GM21423 (cell line): ENCODE results near the gene SSTR5.
"Not testable (repeated sequence)": the region's sequence is repeated elsewhere in the genome, so short reads cannot be mapped to it uniquely, and the experiment has no call there.

ENCODE experiments used
- ATAC-seq: cut with Tn5 transposase; IDR thresholded peaks from one replicate; pipeline ENCODE4 v1.9.1; 2021; ENCODE audit warnings: mild to moderate bottlenecking, moderate library complexity; ENCODE audit not compliant: unreplicated experiment

Gene SSTR5

DNA sequence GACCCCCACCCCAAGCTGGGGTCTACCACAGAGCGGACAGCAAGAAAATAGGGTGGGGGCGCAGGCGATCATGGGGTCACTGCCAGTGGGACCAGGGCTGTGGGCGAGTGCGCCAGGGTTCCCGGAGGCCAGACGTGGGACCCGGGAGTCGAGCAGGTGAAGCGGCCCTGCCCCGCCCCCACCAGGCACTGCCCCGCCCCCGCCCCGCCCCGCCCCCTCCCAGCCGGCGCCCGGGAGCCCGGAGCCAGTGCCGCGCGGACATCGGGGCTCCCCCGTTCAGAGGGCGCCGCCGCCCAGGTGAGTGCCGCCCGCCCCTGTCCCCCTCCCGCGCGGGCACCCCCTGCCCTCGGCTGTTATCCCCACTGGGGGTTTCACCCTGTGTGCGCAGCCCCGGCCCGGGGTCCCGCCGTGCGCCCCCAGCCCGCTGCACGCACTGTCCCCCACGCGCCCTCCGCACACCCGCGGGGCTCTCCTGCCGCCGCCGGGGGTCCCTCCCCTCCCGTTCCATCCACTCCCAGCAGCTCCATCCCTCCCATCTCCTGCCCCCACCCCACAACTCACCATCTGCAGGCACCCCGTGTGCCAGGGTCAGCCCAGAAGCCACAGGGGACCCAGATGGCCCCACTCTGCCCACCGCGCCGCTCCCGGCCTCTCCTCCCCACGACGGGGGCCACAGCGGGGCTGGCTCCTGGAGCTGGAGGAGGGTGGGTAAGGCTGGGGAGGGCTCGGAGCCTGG lies at the start of gene SSTR5:
Gene SSTR5, plus strand, starts transcription at position 222 of the 736 bp plus-strand sequence. CDS start 6,122 bp downstream, outside the sequence.
- ATAC-seq: no peak

DNA sequence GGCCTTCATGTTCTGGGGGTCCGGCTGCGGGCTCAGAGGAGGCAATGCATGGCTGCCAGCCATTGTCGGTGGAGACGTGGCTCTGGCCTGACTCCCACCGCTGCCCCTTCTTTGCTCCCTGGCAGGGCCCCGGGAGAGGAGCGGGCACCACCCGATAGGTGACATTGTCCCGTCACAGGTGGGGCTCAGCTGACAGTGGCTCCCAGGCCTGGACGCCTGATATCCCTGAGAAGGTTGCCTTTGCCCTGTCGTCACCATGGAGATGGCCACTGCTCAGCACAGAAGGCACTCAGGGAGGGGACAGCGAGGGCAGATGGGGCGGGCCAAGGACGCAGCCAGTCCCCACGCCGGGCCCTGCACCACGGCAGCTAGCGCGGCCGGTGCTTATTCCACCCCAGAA lies 48.4 kb upstream of the SSTR5 start:
- ATAC-seq: no peak

DNA sequence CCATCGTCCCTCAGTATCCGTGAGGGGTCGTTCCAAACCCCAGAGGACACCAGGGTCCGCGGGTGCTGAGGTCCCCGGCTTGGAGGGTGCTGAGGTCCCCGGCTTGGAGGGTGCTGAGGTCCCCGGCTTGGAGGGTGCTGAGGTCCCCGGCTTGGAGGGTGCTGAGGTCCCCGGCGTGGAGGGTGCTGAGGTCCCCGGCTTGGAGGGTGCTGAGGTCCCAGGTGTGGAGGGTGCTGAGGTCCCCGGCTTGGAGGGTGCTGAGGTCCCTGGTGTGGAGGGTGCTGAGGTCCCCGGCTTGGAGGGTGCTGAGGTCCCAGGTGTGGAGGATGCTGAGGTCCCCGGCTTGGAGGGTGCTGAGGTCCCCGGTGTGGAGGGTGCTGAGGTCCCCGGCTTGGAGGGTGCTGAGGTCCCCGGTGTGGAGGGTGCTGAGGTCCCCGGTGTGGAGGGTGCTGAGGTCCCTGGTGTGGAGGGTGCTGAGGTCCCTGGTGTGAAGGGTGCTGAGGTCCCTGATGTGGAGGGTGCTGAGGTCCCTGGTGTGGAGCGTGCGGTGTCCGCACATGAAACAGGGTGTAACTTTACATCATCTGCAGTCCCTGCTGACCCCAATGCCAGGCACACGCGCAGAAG lies 47.3 kb upstream of the SSTR5 start:
- not testable (repeated sequence) for ATAC-seq

DNA sequence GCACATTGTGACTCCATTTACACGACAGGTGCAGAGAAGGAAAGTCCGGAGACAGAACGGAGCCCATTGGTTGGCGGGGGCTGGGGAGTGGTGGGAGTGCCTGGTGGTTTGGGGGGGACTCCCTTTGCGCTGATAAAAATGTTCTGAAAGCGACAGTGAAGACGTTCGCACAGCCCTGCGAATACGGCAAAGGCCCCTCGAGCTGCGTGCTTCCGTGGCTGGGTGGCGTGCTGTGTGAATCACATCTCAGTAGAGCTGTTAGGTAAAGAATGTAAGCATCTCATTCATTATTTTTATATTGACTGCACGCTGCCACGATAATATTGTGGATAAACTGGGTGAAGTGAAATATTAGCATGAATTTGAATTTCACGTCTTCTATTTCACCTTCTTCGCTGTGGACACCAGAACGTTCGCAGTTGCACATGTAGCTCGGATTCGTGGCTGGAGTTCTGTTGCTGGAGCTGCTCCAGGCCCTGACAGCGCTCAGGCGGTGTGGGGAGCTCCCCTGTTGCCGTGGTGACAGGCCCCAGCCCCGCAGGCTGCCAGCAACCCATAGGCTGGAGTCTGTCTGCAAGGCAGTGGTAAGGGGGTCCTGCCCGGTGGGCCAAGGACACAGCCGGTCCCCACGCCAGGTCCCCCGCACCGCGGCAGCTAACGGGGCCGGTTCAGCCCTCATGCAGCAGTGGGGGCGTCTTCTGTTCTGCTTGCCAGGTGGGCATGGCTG lies 46.3 kb upstream of the SSTR5 start:
- ATAC-seq: no peak

DNA sequence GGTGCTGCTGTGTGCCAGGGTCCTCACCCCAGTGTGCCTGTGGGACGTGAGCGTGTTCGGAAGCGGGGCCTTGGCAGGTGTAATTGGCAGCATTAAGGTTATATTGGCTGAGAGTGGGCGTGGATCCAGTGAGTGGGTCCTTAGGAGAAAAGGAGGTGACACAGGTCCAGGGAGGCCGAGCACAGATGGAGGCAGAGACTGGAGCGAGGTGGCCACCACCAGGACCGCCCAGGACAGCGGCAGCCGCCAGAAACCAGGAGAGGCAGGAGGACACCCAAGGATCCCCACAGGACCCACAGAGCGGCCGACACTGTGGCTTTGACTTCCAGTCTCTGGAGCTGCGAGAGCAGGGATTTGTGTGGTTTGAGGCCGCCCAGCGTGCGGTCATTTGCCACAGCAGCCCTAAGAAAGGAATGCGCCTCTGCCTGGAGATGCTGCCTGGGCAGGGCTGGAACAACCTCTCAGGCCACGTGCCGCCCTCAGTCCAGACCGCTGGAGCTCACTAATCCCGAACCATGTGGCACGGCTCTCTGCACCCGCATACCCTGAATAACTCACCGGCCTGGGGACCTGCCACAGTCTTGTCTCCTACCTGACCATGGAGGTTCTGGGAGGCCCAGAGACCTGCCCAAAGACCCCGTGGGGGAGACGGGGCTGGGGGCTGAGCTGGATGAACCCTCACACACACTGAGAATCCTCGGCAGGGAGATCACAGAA lies 45.6 kb upstream of the SSTR5 start:
- no peak for ATAC-seq

DNA sequence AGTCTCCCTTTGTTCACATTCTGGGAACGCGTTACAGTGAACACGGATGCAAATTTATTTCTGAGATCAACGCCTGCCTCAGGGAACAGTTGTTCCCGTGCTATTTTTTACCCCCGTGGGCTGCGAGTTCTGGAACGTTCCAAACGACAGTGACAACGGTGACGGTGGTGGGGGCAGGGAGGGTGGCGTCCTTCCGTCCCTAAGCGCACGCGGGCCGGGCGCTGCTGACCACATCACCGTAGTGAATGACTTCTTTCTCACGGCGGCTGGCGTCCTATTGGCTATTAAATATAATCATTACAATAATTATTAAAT lies 45.1 kb upstream of the SSTR5 start:
- no peak for ATAC-seq

DNA sequence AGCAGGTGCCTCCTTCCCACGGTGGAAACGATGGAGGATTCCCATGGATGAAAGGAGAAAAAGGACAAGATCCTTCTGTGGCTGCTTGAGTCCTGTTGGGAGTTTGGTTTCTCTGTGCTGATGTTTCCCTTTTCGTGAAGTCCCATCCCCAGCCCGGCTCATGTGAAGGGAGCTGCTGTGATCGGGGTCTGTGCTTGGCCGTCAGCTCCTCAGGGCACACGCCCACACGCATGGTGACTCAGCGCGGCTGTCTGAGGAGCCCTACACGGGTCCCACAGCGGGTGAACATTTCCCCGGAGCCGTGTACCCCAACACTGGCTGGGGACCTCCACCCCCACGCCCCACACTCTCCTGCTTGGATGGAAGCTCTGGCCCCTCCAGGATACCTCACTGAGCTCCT lies 44.5 kb upstream of the SSTR5 start:
- ATAC-seq: no peak

DNA sequence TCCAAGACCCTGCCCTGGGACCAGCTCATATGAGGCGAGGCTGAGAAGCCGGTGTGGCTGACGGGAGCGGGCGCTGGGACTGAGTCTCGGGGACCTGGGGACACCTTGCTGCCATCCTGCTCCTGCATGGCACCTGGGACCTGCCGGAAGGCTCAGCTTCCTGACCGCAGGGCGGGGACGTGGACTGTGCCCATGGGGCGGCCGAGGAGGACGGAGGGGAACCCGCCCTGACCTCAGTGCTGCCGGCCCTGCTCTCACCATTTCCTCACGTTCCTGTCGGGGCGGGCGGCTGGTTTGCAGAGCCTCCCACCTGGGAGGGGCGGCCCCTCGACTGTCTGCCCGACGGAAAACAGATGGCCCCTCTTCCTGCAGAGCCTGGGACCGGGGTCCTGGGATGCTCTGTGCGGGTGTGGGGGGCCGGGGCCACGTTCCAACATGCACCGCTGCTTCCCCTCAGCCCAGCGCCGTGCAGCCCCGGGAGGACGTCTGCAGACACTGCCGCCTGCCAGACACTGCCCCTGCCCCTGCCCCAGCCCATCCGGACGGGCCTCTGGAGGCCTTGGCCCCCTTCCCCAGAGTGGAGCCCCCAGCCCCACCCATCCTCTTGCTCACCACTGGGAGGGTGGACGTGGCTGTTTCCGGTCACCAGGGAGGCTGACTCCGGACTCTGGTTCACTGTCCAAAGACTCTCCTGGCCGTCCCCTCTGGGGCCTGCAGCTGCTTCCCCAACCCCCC lies 43.9 kb upstream of the SSTR5 start:
- ATAC-seq: no peak

DNA sequence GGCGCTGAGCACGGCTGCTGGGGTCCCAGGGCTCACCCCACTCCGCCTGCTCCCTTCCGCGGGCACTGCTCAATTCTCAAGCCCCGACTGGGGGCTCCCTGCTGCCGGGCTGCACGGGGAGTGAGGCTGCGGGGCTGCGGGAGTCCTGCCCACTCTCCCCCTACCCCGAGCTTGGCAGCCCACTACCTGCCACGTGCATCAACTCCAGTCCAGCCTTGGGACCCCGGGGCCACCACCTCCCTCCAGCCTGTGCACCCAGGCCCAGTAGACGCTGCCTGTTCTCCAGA lies 43.3 kb upstream of the SSTR5 start:
- no peak for ATAC-seq

DNA sequence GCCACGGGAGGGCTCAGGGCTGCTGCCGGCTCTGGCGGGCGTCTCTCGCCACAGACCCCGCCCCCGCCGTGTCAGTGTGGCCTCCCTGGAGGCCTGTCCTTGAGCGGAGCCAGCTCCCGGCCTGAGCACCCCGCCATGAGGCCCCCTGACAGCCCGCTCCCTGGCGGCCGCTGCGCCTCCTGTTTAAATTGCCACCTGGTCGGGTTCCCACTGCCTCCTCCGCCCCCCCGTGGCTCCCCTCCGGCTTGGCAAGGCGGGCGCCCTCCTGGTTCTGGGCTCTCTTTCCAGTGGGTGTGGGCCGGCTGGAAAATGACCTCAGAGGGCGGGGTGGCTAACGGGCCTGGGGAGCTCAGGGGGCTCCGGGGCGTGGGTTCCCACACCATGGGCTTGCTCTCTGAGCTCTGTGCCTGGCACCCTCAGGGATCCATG lies 42.1 kb upstream of the SSTR5 start:
- ATAC-seq: no peak

DNA sequence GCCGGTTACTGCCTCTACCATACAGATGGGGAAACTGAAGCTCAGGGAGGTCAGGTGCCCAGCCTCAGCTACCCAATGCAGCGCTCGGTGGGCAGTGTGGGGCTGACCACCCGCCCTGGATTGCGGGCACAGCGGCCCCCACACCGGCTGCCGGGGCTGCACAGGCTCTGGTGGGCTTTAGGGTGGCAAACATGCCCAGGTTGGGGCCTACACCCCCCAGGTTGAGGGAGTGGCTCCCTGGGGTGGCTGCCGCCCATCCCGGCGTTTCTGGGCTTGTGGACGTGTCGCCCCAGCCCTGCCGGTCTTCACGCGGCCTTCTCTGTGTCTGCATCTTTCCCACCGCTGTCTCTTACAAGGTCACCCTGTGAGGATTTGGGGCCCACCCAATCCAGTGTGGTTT lies 40.9 kb upstream of the SSTR5 start:
- no peak for ATAC-seq

DNA sequence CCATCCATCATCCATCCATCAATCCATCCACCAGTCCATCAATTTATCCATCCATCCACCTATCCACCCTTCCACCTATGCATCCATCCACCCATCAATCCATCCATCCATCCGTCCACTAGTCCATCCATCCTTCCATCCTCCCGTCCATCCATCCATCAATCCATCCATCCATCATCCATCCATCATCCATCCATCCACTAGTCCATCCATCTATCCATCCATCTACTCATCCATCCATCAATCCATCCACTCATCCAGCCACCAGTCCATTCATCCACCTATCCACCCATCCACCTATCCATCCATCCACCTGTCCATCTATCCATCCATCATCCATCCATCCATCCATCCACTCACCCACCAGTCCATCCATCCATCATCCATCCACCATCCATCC lies 39.9 kb upstream of the SSTR5 start:
- ATAC-seq: no peak

DNA sequence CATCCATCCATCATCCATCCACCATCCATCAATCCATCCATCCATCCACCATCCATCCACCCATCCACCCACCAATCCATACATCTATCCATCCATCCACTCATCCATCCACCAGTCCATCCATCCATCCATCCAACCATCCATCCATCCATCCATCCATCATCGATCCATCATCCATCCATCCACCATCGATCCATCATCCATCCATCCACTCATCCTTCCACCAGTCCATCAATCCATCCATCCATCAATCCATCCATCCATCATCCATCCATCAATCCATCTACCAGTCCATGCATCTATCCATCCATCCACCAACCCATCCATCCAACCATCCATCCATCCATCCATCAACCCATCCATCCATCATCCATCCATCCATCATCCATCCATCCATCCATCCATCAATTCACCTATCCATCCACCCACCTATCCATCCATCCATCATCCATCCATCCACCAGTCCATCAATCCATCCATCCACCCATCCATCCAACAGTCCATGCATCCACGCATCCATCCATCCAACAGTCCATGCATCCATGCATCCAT lies 39.3 kb upstream of the SSTR5 start:
- no peak for ATAC-seq

DNA sequence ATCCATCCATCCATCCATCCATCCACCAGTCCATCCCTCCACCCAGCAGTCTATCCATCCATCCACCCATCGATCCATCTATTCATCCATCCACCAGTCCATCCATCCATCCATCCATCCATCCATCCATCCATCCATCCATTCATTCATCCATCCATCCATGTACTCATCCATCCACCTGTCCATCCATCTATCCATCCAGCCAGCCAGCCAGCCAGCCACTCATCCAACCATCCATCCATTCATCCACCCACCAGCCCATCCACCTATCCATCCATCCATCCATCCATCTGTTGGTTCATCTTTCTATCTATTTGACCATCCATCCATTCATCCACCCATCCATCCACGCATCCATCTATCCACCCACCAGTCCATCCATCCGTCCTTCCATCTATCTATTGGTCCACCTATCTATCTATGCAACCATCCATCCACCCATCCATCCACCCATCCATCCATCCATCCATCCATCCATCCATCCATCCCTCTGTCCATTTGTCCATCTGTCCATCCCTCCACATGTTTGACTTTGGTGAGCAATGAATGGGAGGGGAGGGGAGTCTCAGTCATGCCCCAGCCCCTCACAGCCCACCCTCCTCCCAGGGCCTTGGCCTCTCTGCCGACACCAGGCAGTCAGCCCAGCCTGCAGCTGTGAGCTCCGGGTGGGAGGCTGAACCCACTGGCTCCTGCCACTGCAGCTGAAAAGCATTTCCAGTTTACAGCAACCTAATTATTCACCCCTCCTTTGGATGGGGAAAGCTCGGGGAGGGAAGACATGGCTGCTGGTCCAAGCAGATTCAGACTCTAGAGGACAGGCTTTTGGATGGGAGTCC lies 38.1 kb upstream of the SSTR5 start:
- no peak for ATAC-seq

DNA sequence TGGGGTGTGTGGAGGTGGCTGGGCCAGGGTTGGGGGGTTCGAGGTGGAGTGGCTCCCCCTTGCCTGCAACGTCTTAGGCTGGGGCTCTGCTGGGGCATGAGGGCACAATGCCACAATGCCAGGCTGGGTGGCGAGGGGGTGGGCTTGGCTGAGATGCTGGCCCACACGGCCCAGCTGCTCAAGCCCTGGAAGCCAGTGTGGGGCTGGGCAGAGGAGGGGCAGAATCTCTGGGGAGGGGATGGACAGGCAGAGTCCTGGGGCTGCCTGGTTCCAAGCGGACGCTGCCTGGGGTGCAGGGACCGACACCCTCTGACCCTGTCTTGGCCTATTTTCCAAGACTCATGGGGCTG lies 37.5 kb upstream of the SSTR5 start:
- no peak for ATAC-seq

DNA sequence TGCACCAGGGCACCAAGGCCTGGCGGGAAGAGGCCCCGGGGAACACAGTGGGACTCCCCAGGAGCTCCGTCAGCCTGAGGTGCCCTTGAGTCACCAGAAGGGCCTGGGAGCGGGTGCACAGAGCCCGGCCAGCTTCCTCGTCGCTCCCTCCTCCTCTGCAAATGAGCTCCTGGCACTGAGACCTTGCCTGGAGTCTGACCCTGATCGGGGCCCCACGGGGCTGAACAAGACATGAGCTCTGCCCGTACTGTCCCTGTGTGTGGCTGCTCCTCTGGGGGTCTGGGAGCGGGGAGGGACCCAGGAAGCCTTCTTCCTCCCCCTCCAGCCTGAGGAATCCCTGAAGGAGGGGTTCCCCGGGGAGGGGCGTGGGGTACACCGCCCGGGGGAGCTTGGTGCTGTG lies 36.4 kb upstream of the SSTR5 start:
- no peak for ATAC-seq

DNA sequence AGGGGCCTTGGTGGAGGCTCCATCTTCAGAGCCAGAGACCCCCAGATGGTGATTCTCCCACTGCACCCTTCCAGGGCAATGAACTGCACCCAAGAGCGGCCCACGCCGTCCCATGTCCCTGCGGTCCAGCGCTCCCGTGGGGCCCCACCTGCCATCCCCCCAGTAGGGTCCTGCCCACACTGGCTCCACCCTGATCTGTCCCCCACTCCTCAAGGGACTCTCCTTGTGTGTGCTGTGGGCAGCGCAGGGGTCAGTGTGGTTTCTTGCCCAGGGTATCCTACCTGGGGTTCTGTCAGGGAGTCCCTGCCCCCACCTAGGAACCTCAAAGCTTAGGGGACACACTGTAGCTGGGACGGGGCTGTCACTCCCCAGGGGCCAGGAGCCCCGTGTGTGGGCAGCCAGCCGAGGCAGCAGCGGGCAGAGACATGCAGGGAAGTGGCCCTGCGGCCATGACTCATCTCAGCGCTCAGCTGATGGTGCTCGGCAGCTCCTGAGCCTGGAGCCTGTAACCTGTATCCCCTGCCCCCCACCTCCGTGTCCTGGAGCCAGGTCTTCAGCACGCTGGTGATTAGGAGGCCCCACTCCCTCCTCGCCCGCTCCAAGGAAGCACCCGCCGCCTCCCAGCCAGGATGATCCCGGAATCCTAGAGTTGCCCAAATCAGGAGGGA lies 35.7 kb upstream of the SSTR5 start:
- no peak for ATAC-seq

DNA sequence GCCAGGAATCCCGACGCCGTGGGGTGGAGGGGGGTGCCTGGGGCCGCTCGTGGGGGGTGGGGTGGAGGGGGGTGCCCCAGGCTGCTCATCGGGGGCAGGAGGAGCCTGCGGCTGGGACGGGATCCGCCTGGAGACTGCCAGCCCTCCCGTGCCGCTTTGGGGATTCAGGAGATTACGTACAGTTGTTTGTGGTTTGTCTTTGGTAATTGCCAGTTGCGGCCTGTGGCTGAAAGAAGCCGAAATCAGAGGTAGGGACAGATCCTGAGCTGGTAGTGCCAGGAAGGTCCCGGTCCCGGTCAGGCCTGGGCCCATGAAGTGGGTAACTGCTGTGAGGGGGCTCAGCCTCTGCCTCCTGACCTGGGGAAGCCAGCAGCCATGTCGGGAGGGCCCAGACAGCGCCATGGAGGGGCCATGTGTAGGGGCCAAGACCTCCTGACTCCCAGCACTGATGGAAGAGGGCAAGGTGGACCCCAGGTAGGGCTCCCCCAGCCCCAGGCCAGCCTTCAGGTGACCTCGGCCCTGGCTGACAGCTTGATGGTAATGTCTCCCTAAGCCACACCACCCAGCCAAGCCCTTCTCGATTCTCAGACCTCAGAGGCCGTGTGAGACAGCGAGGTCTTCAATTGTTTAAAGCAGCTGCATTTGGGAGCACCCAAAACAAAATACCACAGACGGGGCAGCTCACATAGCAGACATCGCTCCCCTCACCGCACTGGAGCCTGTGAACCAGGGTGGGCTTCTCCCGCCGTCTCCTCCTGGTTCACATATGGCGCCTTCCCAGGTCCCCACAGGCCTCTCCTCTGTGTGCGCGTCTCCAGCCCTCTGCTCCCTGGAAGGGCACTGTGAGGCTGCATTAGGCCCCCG lies 34.9 kb upstream of the SSTR5 start:
- no peak for ATAC-seq

DNA sequence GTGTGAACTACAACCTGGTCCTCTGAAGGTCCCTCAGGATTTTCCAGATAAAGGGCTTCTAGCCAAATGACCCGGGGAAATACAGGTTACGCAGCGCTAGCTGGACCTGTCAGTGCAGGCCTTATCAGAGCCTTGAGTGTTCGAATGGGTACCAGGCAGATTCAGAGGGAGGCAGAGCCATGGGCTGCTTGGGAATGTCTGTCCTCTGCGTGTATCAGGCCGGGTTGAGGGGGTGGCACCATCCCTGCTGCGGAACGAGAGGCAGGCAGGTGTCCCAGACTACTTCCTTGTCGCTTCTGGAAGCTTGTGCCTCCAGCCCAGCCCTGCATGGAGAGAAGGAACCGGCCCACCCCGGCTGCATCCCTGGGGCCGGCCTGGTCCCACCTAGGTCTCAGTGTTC lies 33.6 kb upstream of the SSTR5 start:
- no peak for ATAC-seq
